DMS 273 (cell line): Measurements from ENCODE around the gene ALOX12.
"Not testable (repeated sequence)": the region's sequence is repeated elsewhere in the genome, so short reads cannot be mapped to it uniquely, and the experiment has no call there.

Source experiments
- DNase-seq: peaks from one replicate; lab custom pipeline; 2025; ENCODE audit not compliant: unreplicated experiment; lab: John Stamatoyannopoulos, UW

Gene ALOX12

DNA sequence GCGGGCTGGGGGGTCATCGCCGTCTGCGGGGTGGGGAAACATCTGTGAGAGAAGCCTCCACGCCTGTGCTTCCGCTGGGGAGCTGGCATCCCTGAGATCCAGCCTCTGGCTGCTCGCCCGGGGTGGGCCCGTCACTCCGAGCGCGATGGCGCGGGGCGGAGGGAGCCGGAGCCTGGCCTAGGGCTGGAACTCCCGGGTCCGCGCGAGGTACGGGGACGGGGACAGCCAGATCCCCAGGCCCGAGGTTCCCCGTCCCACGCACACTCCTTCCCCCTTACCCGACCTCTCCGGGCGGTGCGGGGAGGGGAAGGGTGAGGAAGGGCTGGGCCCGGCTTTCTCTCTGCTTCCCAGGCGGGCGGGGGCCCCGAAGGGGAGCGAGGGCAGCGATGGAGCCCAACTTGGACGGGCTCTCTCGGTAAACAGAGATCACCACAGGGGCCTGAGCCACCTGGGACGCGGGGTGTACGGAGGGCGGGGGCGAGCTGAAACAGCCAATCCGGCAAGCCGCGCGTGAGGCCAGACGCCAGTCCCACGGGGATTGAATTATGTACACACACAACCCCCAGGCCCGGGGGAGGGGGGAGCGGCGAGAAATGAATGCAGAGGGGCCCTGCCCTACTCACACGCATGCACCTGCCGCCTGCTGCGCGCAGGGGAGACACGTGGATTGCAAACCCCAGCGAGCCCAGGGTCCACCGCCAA lies 47.8 kb downstream of the ALOX12 start, which contains the start of gene SLC16A11:
SLC16A11 (minus strand) TSS at position 596 of the 702 bp plus-strand sequence; CDS start at position 17, 579 bp downstream.
- peak; percentile 68 for DNase-seq

DNA sequence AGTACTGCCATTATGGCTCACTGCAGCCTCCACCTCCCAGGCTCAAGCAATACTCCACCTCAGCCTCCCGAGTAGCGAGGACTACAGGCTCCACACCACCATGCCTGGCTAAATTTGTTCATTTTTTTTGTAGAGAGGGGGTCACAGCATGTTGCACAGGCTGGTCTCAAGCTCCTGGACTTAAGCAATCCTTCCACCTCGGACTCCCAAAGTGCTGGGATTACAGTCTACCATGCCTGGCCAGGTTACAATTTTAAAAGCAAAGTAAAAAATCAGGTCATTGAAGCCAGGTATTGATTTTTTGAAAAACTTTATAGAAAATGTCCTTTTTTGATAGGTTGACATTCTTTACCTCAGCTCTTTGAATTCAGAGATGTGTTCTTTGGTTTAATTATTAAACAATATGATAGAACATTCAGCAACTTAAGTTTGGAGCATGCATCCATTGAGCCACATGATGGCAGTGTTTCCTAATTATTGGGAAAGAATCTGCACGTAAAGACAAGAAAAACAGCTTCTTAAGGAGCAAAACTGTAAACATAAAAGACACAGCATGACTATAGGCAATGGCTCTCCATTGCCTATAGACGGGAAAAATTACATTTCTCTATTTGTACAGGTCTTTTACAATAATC lies 49.8 kb downstream of the ALOX12 start:
- DNase-seq, result peak; percentile 69

DNA sequence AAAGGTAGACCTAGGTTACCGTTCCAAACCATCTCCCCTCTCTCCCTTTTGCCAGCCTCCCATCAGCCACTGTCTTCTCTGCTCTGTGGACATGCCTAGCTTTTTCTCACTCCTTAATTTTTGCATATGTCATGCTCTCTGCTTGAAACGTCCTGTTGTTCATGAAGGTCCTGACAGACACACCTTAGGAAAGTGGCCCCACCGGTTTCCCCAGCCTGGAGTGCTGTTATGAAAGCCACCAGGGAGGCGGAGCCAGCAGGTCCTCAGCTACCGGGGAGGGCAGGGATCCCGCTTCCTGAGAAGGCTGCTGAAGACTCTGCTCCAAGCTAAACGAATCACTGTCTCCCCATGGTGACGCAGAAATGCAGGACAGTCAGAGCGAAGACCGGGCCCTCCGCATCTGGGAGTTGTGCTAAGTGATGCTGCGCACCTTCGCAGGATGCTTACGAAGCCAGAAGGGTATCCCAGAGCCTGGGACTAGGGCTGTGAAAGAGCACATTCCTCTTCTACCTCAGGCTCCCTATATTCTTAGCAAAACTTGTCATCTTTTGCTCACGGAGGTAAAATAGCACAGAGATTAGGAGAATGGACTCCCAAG lies 50.4 kb downstream of the ALOX12 start:
- DNase-seq, result no peak

DNA sequence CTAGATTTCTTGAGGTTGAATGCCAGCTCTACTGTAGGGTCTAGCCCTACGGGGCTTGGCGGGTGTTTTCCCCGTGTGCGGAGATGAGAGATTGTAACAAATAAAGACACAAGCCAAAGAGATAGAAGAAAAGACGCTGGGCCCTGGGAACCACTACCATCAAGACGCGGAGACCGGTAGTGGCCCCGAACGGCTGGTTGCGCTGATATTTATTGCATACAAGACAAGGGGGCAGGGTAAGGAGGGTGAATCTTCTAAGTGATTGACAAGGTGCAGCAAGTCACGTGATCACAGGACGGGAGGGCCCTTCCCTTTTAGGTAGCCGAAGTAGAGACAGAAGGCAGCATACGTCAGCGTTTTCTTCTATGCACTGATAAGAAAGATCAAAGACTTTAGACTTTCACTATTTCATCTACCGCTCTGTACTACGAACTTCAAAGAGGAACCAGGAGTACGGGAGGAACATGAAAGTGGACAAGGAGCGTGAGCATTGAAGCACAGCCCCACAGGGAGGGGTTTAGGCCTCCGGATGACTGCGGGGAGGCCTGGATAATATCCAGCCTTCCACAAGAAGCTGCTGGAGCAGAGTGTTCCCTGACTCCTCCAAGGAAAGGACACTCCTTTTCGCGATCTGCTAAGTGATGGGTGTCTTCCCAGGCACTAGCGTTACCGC lies 51.0 kb downstream of the ALOX12 start:
- not testable (repeated sequence) for DNase-seq

DNA sequence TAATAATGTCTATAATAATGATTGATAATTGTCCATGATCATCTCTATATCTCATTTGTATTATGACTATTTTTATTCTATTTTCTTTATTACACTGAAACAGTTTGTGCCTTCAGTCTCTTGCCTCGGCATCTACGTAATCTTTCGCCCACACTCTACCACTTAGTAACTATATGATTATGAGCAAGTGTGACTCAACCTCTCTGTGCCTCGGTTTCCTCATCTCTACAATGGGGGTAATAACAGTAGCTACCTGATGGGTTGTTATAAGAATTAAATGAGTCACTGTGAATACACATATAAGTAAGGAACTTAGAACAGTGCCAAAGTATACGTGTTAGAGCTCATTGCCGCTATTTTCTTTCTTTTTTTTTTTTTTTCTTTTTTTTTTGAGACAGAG lies 51.7 kb downstream of the ALOX12 start:
- DNase-seq, result no peak

DNA sequence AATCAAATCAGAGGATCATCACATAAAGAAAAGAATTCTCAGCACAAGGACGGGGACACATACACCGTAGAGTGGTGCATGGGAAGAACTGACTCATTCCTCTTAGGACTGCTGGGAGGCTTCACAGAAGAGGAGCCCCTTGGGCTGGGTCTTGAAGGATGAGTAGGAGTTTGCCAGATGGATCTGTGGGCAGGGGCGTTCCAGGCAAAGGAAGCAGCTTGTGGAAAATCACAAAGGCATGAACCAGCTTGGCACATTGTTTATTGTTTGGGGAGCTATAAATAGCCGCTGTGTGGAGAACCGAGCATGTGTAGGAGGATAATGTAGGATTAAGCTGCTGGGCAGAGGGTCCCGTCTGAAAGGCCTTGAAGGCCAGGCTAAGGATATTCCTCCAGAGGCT lies 53.1 kb downstream of the ALOX12 start:
- DNase-seq, result no peak

DNA sequence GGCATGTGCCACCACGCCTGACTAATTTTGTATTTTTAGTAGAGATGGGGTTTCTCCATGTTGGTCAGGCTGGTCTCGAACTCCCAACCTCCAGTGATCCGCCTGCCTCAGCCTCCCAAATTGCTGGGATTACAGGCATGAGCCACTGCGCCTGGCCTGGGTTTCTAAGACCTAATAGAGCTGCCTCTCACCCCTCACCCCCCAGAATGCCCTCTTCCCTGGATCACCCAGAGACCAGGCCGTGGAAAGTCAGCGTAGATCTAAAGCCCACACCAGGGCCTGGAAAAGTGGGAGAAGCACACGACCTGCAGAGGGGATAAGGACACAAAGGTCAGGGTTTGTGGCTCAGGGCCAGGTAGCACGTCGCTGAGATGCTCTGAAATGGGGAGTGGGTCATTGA lies 54.7 kb downstream of the ALOX12 start:
- not testable (repeated sequence) for DNase-seq

DNA sequence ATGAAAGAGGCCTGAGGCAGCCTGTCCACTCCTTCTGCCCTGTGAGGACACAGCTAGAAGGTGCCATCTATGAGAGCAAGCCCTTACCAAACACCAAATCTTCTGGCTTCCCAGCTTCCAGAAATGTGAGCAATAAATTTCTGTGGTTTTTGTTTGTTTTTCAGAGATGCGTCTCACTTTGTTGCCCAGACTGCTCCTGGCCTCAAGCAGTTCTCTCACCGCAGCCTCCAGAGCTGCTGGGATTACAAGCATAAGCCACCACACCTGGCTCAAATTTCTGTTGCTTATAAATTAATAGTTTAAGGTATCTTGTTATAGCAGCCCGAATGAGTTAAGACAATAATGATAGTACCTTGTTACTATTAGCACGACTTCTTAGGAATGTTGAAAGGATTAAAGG lies 60.5 kb downstream of the ALOX12 start:
- no peak for DNase-seq

DNA sequence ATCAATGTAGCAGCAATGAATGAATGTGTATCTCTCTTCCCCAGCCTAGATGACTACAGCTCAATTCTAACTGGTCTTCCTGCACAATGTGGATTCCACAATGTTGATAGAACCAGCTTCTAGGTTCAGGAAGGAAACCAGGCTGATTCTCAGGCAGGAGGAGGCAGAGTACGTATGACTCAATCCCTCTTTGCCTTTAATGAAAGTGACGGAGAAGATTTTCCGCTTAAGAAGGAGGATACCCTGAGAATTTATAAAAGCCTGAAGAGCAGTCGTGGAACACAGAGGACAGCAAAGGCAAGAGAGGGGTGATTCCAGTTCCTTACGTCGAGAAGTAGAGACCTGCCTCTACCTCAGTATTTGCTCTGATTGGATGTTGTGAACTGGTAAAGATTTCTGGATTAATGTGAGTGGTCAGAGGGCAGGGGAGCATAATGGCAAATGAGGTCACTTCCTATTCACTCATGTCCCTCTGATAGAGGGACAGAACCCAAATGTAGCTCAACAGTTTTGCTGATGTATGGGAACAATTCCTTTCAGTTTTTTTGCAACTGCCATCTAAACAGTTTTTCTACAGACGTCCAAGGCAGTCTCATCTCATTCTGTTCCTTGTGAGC lies 63.1 kb downstream of the ALOX12 start:
- DNase-seq, result no peak
